SH-SY5Y (cell line): Measurements from ENCODE around the gene SLC28A2.

Source experiments
- GATA2 ChIP-seq: IDR thresholded peaks from 2 replicates; pipeline ENCODE4 v1.6.1; 2011; ENCODE audit warnings: mild to moderate bottlenecking, low read depth, low read length
- GATA3 ChIP-seq: IDR thresholded peaks from 2 replicates; pipeline ENCODE4 v1.6.1; 2011; ENCODE audit warnings: low read depth, mild to moderate bottlenecking, low read length, moderate library complexity

DNA sequence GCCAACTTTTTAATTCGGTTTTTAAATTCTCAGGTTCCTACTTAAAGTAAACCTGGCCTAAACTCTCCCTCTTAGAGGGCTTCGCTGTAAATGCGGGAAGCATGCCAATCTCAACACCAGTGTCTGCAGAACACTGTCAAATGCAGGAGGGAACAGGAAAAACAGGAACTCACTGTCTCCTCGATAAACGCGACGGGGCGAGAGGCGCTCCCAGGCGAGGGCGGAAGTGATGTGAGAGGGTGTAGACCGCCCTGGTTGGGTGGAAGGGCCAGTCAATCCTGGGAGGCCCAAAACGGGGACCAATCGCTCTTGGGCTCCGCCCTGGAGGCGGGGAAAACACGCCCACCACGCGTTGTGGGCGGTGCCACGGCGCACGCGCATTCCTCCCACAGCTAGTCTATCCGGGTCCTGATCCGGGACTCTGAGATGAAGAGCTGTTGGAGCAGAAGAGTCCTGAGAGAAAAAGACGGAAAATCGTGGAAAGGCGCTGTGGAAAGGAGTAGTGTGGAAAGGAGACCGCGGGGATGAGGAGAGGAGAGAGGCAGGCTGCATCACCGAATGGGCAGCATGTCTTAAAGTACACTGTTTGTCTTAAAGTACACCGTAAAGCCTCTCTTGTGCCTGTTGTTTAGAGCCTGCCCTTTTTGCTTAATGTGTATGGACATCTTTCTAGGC, 27.1 kb downstream of the SLC28A2 start:
- TF ChIP-seq GATA3: no peak
- TF ChIP-seq GATA2: no peak
